Glutamatergic neuron (in vitro differentiated cells): Measurements from ENCODE around the gene ZC2HC1B. TPM values are rescaled to one million over a fixed set of nuclear protein-coding genes. Genes with fewer than 3 reads are reported as not detected.

Source experiments
- DNase-seq: peaks from one replicate; pipeline ENCODE4 v3.0.0; 2022
- H3K27ac Mint-ChIP-seq: one replicate; pipeline ENCODE4 v1.8.0; 2020; ENCODE audit warnings: mild to moderate bottlenecking, mixed read lengths, inconsistent platforms; ENCODE audit not compliant: unreplicated experiment
- H3K27me3 Mint-ChIP-seq: one replicate; pipeline ENCODE4 v1.8.0; 2020; ENCODE audit warnings: mild to moderate bottlenecking, moderate library complexity, mixed read lengths, inconsistent platforms; ENCODE audit not compliant: unreplicated experiment
- H3K36me3 Mint-ChIP-seq: one replicate; pipeline ENCODE4 v1.8.0; 2020; ENCODE audit warnings: mild to moderate bottlenecking, mixed read lengths, inconsistent platforms; ENCODE audit not compliant: unreplicated experiment
- H3K4me1 Mint-ChIP-seq: one replicate; pipeline ENCODE4 v1.8.0; 2020; ENCODE audit warnings: mild to moderate bottlenecking, low read depth, mixed read lengths, inconsistent platforms; ENCODE audit not compliant: unreplicated experiment
- H3K4me3 Mint-ChIP-seq: one replicate; pipeline ENCODE4 v1.8.0; 2020; ENCODE audit warnings: mild to moderate bottlenecking, mixed read lengths, inconsistent platforms; ENCODE audit not compliant: unreplicated experiment
- H3K9me3 Mint-ChIP-seq: one replicate; pipeline ENCODE4 v1.8.0; 2020; ENCODE audit warnings: mild to moderate bottlenecking, moderate library complexity, mixed read lengths, inconsistent platforms; ENCODE audit not compliant: unreplicated experiment
- CTCF ChIP-seq: fragments of 200-600 bp; sonication (generic); IDR thresholded peaks from one replicate; pipeline ENCODE4 v1.5.0; 2021; ENCODE audit not compliant: partially characterized antibody, unreplicated experiment
- total RNA-seq: library from RNA; stranded (reverse); fragmentation: NEBNext Ultra II Directional; extraction: Animal tissue kit (Norgen Biotek cat#: 25700); gene quantifications from one replicate; pipeline ENCODE4 v1.2.1, GENCODE V29; 2021; ENCODE audit not compliant: unreplicated experiment

Gene ZC2HC1B
- total RNA-seq, 1 donor from 2014 or later, result not detected

DNA sequence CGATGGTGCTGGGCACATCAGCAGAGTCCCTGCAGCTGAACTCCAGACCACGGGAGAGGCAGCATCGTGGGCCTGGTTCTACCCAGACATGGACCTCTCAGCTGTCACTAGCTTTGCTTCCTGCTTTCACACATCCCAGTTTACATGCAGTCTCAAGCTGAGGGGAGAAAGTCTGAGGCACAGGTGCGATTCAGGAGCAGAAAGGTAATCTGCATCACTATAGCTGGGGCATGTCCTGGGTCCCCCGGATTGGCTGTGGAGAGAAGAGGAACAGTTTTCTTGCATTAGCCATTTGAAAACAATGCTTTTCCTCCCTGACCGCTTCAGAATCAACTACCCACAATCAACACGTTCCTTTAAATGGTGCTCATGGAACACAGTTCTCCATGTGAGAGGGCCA, 83.9 kb downstream of the ZC2HC1B start:
- Mint-ChIP-seq H3K9me3 (no peaks in the 10 kb centered on the region), H3K36me3 (no peaks in the 10 kb centered on the region), H3K27me3 (peaks cover 2% of the 10 kb centered on the region), H3K4me3 (no peak overlapping the region), H3K4me1 (no peaks in the 10 kb centered on the region), H3K27ac (no peak overlapping the region)
- no peak for DNase-seq
- no peak for TF ChIP-seq CTCF

- no peaks in the 10 kb centered on the region for H3K4me1 Mint-ChIP-seq
- no peak overlapping the region for H3K4me3 Mint-ChIP-seq
- H3K36me3 Mint-ChIP-seq, result no peaks in the 10 kb centered on the region
- H3K27me3 Mint-ChIP-seq, result no peaks in the 10 kb centered on the region
- no peak overlapping the region for H3K27ac Mint-ChIP-seq
- TF ChIP-seq CTCF, result no peak
- no peak for DNase-seq
- H3K9me3 Mint-ChIP-seq, result no peaks in the 10 kb centered on the region
Observed at GRCh38 chr6:143949535-143949934, 85.3 kb downstream of the ZC2HC1B start.

DNA sequence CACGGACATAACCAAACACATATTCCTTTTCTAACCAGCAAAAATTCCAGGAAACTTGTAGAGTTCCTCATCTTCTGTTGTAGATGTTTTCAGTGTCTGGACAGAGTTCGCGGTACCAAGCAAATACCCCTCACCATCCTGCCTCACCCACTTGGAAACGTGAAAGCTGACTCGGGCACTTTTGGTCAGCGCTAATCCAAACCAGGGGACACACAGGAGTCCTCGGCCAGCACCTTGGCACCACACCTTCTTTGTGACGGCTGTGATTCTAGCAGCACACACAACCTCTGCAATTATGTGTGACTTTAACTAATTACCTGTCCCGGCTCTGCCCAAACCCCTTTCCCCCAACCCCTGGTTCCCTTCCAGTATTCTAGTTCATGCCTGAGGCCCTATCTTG, 85.7 kb downstream of the ZC2HC1B start:
- no peaks in the 10 kb centered on the region for H3K36me3 Mint-ChIP-seq
- no peaks in the 10 kb centered on the region for H3K27me3 Mint-ChIP-seq
- no peaks in the 10 kb centered on the region for H3K9me3 Mint-ChIP-seq
- H3K4me3 Mint-ChIP-seq, result no peak overlapping the region
- DNase-seq, result no peak
- H3K27ac Mint-ChIP-seq, result no peak overlapping the region
- no peaks in the 10 kb centered on the region for H3K4me1 Mint-ChIP-seq
- no peak for TF ChIP-seq CTCF

DNA sequence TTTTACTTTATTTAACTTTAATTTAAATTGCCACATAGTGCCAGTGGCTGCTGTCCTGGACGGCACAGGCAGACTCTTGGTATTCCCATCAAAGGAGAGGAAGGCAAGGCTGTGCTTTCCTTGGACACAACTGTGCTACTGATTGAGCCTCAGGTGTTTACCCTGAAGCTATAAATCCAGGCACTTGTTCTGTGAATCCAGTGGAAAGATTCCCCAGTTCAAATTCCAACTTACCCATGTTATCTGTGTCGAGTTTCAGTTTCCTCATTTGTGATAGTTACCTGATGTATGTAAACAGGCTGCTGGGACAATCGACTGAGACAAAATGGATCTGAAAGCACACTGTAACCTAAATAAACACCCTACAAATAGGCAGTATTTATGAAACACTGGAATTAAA, 86.6 kb downstream of the ZC2HC1B start:
- no peaks in the 10 kb centered on the region for H3K36me3 Mint-ChIP-seq
- no peak for DNase-seq
- H3K9me3 Mint-ChIP-seq, result no peaks in the 10 kb centered on the region
- H3K4me3 Mint-ChIP-seq, result no peak overlapping the region
- no peak for TF ChIP-seq CTCF
- no peaks in the 10 kb centered on the region for H3K27me3 Mint-ChIP-seq
- H3K4me1 Mint-ChIP-seq, result no peaks in the 10 kb centered on the region
- no peak overlapping the region for H3K27ac Mint-ChIP-seq

DNA sequence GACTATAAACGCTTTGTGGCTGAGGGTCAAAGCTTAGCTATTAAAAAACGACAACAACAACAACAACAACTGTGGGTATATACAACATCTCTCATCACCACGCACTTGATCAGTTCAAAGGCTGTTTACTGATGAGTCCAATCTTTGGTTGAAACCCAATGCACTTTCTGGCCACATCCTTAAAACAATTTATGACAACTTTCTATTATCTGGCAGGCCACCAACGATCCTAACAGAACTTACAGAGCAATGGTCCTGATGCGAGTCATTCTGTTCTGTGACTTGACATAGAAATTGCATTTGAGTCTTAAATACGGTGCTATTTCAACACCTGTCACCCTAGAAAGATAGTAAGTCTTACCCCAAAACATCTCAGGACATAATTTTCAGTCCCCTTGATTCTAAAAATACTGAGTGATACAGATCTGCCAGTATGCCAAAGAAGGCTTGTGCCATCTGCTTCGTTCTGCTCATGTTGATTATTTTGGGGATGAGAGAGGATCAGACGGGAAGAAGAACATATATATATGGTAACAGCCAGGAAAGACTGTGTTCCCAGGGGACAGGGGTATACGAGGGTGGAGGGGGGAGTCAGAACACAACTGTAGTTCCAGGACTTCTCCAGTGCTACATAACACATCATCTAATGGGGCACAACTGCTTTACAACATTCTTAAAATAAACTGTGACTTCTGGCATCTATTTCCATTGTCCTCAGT, 87.9 kb downstream of the ZC2HC1B start:
- Mint-ChIP-seq H3K27me3 (no peaks in the 10 kb centered on the region), H3K4me1 (no peaks in the 10 kb centered on the region), H3K4me3 (no peak overlapping the region), H3K9me3 (no peaks in the 10 kb centered on the region), H3K27ac (no peak overlapping the region), H3K36me3 (no peaks in the 10 kb centered on the region)
- no peak for DNase-seq
- TF ChIP-seq CTCF, result no peak
